Neuronal stem cell (in vitro differentiated cells): Measurements from ENCODE around the gene BET1.
"Not testable (repeated sequence)": the region's sequence is repeated elsewhere in the genome, so short reads cannot be mapped to it uniquely, and the experiment has no call there.

Experiments used
- DNase-seq: peaks from one replicate; pipeline ENCODE4 v3.0.0-alpha.2; 2013; ENCODE audit warnings: low spot score
- H2AFZ ChIP-seq: one replicate; pipeline ENCODE4 v1.6.1; 2013; ENCODE audit warnings: mild to moderate bottlenecking, low read length, inconsistent platforms
- H2AK5ac ChIP-seq: 2 replicates; pipeline ENCODE4 v1.6.1; 2013; ENCODE audit warnings: low read depth, mild to moderate bottlenecking, inconsistent platforms, low read length, moderate library complexity, mixed read lengths
- H2BK120ac ChIP-seq: 2 replicates; pipeline ENCODE4 v1.6.1; 2013; ENCODE audit warnings: low read depth, mild to moderate bottlenecking, inconsistent platforms, low read length, moderate library complexity, mixed read lengths
- H2BK12ac ChIP-seq: one replicate; pipeline ENCODE4 v1.6.1; 2013; ENCODE audit warnings: low read length, inconsistent platforms
- H2BK15ac ChIP-seq: 2 replicates; pipeline ENCODE4 v1.6.1; 2013; ENCODE audit warnings: mild to moderate bottlenecking, low read length, inconsistent platforms, mixed read lengths
- H2BK5ac ChIP-seq: one replicate; pipeline ENCODE4 v1.6.1; 2013; ENCODE audit warnings: inconsistent platforms, mild to moderate bottlenecking, low read length, moderate library complexity
- H3K14ac ChIP-seq: one replicate; pipeline ENCODE4 v1.6.1; 2013; ENCODE audit warnings: low read length, inconsistent platforms
- H3K18ac ChIP-seq: 2 replicates; pipeline ENCODE4 v1.6.1; 2013; ENCODE audit warnings: low read length, inconsistent platforms
- H3K23ac ChIP-seq: 2 replicates; pipeline ENCODE4 v1.6.1; 2013; ENCODE audit warnings: low read depth, mild to moderate bottlenecking, mixed read lengths, low read length, inconsistent platforms; ENCODE audit not compliant: poor library complexity
- H3K27ac ChIP-seq: replicated peaks from 3 replicates; pipeline ENCODE4 v1.5.1; 2013; ENCODE audit warnings: low read length, inconsistent platforms
- H3K27me3 ChIP-seq, 3 experiments: 2 replicates each; pipeline ENCODE4 v1.6.1; 2013; ENCODE audit warnings: low read length in 3 of 3, mild to moderate bottlenecking in 2 of 3, inconsistent platforms in 1 of 3, low read depth in 1 of 3, mixed read lengths in 1 of 3, moderate library complexity in 1 of 3; ENCODE audit not compliant: control insufficient read depth in 3 of 3, insufficient read depth in 3 of 3
- H3K36me3 ChIP-seq, 2 donors: replicated peaks in 1 of 2; 2 replicates each; pipeline ENCODE4 v1.6.1; 2013; ENCODE audit warnings: low read length in 2 of 2; ENCODE audit not compliant: control insufficient read depth in 2 of 2, insufficient read depth in 2 of 2
- H3K4ac ChIP-seq: 2 replicates; pipeline ENCODE4 v1.6.1; 2013; ENCODE audit warnings: inconsistent platforms, mild to moderate bottlenecking, low read length, moderate library complexity
- H3K4me1 ChIP-seq, 2 donors: 1 replicate in 1 of 2; 2 replicates in 1 of 2; pipeline ENCODE4 v1.6.1; 2013; ENCODE audit warnings: low read length in 2 of 2, low read depth in 1 of 2; ENCODE audit not compliant: control insufficient read depth in 2 of 2, insufficient read depth in 1 of 2
- H3K4me2 ChIP-seq: one replicate; pipeline ENCODE4 v1.6.1; 2013; ENCODE audit warnings: mild to moderate bottlenecking, low read length, inconsistent platforms; ENCODE audit not compliant: insufficient read depth, poor library complexity, severe bottlenecking
- H3K4me3 ChIP-seq, 2 donors: 2 replicates each; pipeline ENCODE4 v1.5.1; 2013; ENCODE audit warnings: low read length in 2 of 2, mild to moderate bottlenecking in 2 of 2, inconsistent platforms in 1 of 2, moderate library complexity in 1 of 2
- H3K79me1 ChIP-seq: one replicate; pipeline ENCODE4 v1.6.1; 2013; ENCODE audit warnings: low read depth, mild to moderate bottlenecking, inconsistent platforms, low read length, moderate library complexity
- H3K9ac ChIP-seq: one replicate; pipeline ENCODE4 v1.6.1; 2013; ENCODE audit warnings: mild to moderate bottlenecking, low read depth, low read length, inconsistent platforms; ENCODE audit not compliant: poor library complexity
- H3K9me3 ChIP-seq, 2 donors: replicated peaks in 1 of 2; 2 replicates each; pipeline versions ENCODE3 to v1.6.1; 2013; ENCODE audit warnings: low read length in 2 of 2, mild to moderate bottlenecking in 2 of 2, inconsistent platforms in 1 of 2, low read depth in 1 of 2, mixed read lengths in 1 of 2, moderate library complexity in 1 of 2; ENCODE audit not compliant: control insufficient read depth in 2 of 2, insufficient read depth in 1 of 2
- H4K8ac ChIP-seq: one replicate; pipeline ENCODE4 v1.6.1; 2013; ENCODE audit warnings: low read depth, mild to moderate bottlenecking, inconsistent platforms, low read length, moderate library complexity
- H4K91ac ChIP-seq: one replicate; pipeline ENCODE4 v1.6.1; 2013; ENCODE audit warnings: low read length, low read depth, mild to moderate bottlenecking, inconsistent platforms; ENCODE audit not compliant: poor library complexity
- WGBS, 2 donors: extraction: QIAGEN DNeasy Blood & Tissue Kit; methylation state at CpG; one replicate each; pipeline ENCODE4 v1.1.7; 2013; ENCODE audit warnings: missing lambda C conversion rate in 2 of 2, mixed read lengths in 1 of 2; ENCODE audit not compliant: insufficient read length in 2 of 2, insufficient replicate concordance in 1 of 2; ENCODE audit errors: extremely low coverage in 2 of 2; 5-methylcytosine and 5-hydroxymethylcytosine counted together

Gene BET1

DNA sequence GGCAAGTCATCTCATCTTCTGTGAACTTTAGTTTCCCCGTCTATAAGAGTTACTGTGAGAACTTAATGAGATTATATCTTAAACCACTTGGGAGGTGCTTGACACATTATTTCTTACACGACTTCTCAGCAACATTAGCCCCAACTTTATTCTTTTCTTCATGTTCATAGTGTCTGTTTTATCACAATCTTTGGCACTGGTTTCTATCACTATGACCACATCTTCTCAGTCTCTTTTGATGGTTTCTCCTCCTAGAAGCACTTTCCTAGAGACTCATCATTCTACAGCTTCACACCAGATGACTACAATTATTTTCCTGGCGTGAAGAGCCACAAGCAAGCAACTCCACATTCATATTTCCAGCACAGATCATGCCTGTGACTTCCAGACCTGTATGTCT is 26.5 kb upstream of the BET1 start:
- Histone ChIP-seq H3K27me3 (no peaks in the 10 kb centered on the region), H3K14ac (no peak overlapping the region), H3K4me2 (no peak overlapping the region), H3K4ac (no peak overlapping the region), H2BK12ac (no peak overlapping the region), H4K8ac (no peak overlapping the region), H3K27ac (no peak overlapping the region), H2AK5ac (no peak overlapping the region), H2AFZ (no peak overlapping the region), H2BK5ac (no peak overlapping the region), H3K23ac (no peak overlapping the region), H3K18ac (no peak overlapping the region), H4K91ac (no peak overlapping the region), H2BK15ac (no peak overlapping the region), H2BK120ac (no peak overlapping the region), H3K36me3 (no peaks in the 10 kb centered on the region), H3K79me1 (no peaks in the 10 kb centered on the region), H3K9ac (no peak overlapping the region), H3K4me3 (no peak overlapping the region), H3K4me1 (no peaks in the 10 kb centered on the region), H3K9me3 (no peaks in the 10 kb centered on the region)
- no CpG with 5 or more reads among the region's 3 CpGs for WGBS, 2 donors
- no peak for DNase-seq

- H3K27me3 ChIP-seq: no peaks in the 10 kb centered on the region
- H2BK5ac ChIP-seq: no peak overlapping the region
- no peak overlapping the region for H2BK15ac ChIP-seq
- H4K8ac ChIP-seq: no peak overlapping the region
- H3K27ac ChIP-seq: no peak overlapping the region
- H3K4ac ChIP-seq: no peak overlapping the region
- H3K18ac ChIP-seq: no peak overlapping the region
- H3K14ac ChIP-seq: no peak overlapping the region
- no peak overlapping the region for H3K9ac ChIP-seq
- no peak overlapping the region for H2BK12ac ChIP-seq
- no peaks in the 10 kb centered on the region for H3K9me3 ChIP-seq
- no peak overlapping the region for H2AK5ac ChIP-seq
- H3K23ac ChIP-seq: no peak overlapping the region
- H2AFZ ChIP-seq: no peak overlapping the region
- H3K36me3 ChIP-seq: no peaks in the 10 kb centered on the region
- WGBS, 2 donors: 100% methylated on average over 1 of the region's 3 CpGs; no CpG with 5 or more reads in 1 of the 2 donors
- H3K4me1 ChIP-seq: no peaks in the 10 kb centered on the region
- no peak overlapping the region for H3K4me3 ChIP-seq
- H3K4me2 ChIP-seq: no peak overlapping the region
- H4K91ac ChIP-seq: no peak overlapping the region
- H3K79me1 ChIP-seq: no peaks in the 10 kb centered on the region
- no peak for DNase-seq
- no peak overlapping the region for H2BK120ac ChIP-seq
These were observed 25.8 kb upstream of the BET1 start for GRCh38 chr7:94029976-94030375.

GRCh38 chr7:94028768-94029167 is 24.6 kb upstream of the BET1 start:
- Histone ChIP-seq H2BK15ac (no peak overlapping the region), H2BK120ac (no peak overlapping the region), H3K27ac (no peak overlapping the region), H3K27me3 (no peaks in the 10 kb centered on the region), H2BK5ac (no peak overlapping the region), H3K36me3 (no peaks in the 10 kb centered on the region), H3K4me2 (no peak overlapping the region), H2BK12ac (no peak overlapping the region), H4K8ac (no peak overlapping the region), H3K9me3 (no peaks in the 10 kb centered on the region), H2AFZ (no peak overlapping the region), H3K18ac (no peak overlapping the region), H4K91ac (no peak overlapping the region), H3K9ac (no peak overlapping the region), H2AK5ac (no peak overlapping the region), H3K4me3 (no peak overlapping the region), H3K14ac (no peak overlapping the region), H3K79me1 (no peaks in the 10 kb centered on the region), H3K23ac (no peak overlapping the region), H3K4me1 (no peaks in the 10 kb centered on the region), H3K4ac (no peak overlapping the region)
- no CpG with 5 or more reads among the region's 1 CpG for WGBS, 2 donors
- DNase-seq: no peak

DNA sequence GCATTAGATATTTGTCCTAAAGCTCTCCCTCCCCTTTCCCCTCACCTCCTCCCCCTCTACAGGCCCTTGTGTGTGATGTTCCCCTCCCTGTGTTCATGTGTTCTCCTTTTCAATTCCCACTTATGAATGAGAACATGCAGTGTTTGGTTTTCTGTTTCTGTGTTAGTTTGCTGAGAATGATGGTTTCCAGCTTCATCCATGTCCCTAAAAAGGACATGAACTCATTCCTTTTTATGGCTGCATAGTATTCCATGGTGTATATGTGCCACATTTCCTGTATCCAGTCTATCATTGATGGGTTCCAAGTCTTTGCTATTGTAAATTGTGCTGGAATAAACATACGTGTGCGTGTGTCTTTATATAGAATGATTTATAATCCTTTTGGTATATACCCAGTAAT is 22.5 kb upstream of the BET1 start:
- H2AK5ac ChIP-seq, H3K4me3 ChIP-seq, H3K36me3 ChIP-seq, H3K18ac ChIP-seq, H4K8ac ChIP-seq, H3K27me3 ChIP-seq, H3K4ac ChIP-seq, H3K27ac ChIP-seq, H3K4me1 ChIP-seq, DNase-seq, H2AFZ ChIP-seq, H2BK5ac ChIP-seq, H3K9me3 ChIP-seq, H2BK15ac ChIP-seq, H4K91ac ChIP-seq, H2BK120ac ChIP-seq, H3K14ac ChIP-seq, H3K9ac ChIP-seq, H3K4me2 ChIP-seq, H3K23ac ChIP-seq, H3K79me1 ChIP-seq, H2BK12ac ChIP-seq: not testable (repeated sequence)
- no CpG with 5 or more reads among the region's 2 CpGs for WGBS, 2 donors
